ENCODE data around the gene ARID3C. TPM values are rescaled to one million over a fixed set of nuclear protein-coding genes. Genes with fewer than 3 reads are reported as not detected.

The ARID3C gene
- total RNA-seq, 1 experiment from 2014 or later, result 0.42 TPM

GRCh38 chr9:34587271-34587670 is 41.6 kb downstream of the ARID3C start (continued):
- TF ChIP-seq, protein P1, sequence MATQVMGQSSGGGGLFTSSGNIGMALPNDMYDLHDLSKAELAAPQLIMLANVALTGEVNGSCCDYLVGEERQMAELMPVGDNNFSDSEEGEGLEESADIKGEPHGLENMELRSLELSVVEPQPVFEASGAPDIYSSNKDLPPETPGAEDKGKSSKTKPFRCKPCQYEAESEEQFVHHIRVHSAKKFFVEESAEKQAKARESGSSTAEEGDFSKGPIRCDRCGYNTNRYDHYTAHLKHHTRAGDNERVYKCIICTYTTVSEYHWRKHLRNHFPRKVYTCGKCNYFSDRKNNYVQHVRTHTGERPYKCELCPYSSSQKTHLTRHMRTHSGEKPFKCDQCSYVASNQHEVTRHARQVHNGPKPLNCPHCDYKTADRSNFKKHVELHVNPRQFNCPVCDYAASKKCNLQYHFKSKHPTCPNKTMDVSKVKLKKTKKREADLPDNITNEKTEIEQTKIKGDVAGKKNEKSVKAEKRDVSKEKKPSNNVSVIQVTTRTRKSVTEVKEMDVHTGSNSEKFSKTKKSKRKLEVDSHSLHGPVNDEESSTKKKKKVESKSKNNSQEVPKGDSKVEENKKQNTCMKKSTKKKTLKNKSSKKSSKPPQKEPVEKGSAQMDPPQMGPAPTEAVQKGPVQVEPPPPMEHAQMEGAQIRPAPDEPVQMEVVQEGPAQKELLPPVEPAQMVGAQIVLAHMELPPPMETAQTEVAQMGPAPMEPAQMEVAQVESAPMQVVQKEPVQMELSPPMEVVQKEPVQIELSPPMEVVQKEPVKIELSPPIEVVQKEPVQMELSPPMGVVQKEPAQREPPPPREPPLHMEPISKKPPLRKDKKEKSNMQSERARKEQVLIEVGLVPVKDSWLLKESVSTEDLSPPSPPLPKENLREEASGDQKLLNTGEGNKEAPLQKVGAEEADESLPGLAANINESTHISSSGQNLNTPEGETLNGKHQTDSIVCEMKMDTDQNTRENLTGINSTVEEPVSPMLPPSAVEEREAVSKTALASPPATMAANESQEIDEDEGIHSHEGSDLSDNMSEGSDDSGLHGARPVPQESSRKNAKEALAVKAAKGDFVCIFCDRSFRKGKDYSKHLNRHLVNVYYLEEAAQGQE (IDR thresholded peaks at IDR 0.05; ENCODE audit: low read depth), result no peak

DNA sequence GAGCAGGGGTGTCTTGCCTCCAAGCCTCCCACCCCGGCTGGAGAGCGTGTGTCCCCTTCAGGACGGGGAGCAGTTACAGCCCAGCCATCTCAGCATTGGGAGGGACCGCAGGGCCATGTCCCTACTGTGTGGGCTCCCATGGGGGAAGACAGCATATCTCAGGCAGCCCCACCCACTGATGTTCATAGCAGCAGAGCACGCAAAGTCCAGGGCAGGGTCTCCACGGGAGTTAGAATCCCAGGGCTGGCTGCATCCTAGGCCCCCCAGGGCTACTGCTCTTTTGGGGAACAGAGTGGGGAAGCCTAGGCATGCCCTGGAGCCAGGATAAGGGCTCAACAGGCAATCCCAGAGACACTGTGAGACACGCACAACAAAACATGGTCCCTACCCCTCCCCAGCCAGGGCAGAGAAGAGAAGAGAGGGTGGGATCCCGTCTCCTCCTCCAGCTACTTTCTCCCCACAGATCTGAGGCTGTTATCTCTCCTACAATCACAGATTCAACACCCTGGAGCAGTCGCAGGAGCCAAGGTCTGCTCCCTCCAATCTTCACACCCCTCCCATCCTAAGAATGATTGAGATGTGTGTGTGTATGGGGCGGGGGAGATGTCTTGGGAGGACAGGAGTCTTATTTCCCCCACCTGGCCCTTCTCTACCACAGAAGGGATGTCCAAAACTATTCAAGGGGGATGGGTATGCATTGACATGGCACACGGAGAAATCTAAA is 42.8 kb downstream of the ARID3C start:
- TF ChIP-seq ZFX (IDR thresholded peaks at IDR 0.05) (no peak), YY1 (IDR thresholded peaks at IDR 0.05; ENCODE audit: extremely low read depth, insufficient replicate concordance, low read depth, low read length) (no peak), ATF3 (IDR thresholded peaks at IDR 0.05) (no peak), EGR1 (IDR thresholded peaks at IDR 0.05; ENCODE audit: low read depth) (no peak), EZH2phosphoT487 (IDR thresholded peaks at IDR 0.05; ENCODE audit: borderline replicate concordance) (no peak), CTCF (IDR thresholded peaks at IDR 0.05 in 2 of 3, conservative IDR thresholded peaks at IDR 0.05 in 1 of 3; ENCODE audit: borderline replicate concordance in 1 of 3, insufficient read depth in 1 of 3, low read depth in 2 of 3, low read length in 2 of 3) (no peak), EZH2 (IDR thresholded peaks at IDR 0.05) (no peak), SRF (IDR thresholded peaks at IDR 0.05; ENCODE audit: low read depth) (no peak), TCF7L2 (IDR thresholded peaks at IDR 0.05; ENCODE audit: borderline replicate concordance, extremely low read depth, insufficient read depth, insufficient read length) (no peak), SP1 (IDR thresholded peaks at IDR 0.05; ENCODE audit: low read depth) (no peak), CBX3 (IDR thresholded peaks at IDR 0.05; ENCODE audit: low read depth) (no peak), CEBPB (IDR thresholded peaks at IDR 0.05; ENCODE audit: low read depth) (no peak)
- TF ChIP-seq, protein P2, sequence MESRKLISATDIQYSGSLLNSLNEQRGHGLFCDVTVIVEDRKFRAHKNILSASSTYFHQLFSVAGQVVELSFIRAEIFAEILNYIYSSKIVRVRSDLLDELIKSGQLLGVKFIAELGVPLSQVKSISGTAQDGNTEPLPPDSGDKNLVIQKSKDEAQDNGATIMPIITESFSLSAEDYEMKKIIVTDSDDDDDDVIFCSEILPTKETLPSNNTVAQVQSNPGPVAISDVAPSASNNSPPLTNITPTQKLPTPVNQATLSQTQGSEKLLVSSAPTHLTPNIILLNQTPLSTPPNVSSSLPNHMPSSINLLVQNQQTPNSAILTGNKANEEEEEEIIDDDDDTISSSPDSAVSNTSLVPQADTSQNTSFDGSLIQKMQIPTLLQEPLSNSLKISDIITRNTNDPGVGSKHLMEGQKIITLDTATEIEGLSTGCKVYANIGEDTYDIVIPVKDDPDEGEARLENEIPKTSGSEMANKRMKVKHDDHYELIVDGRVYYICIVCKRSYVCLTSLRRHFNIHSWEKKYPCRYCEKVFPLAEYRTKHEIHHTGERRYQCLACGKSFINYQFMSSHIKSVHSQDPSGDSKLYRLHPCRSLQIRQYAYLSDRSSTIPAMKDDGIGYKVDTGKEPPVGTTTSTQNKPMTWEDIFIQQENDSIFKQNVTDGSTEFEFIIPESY (IDR thresholded peaks at IDR 0.05; ENCODE audit: extremely low read depth, insufficient replicate concordance, low read length), result no peak
- intact Hi-C loops (cut with micrococcal nuclease), result no loop called here
- no peak for DNase-seq (ENCODE audit: low read depth, low spot score)
- Histone ChIP-seq H3K36me3 (ENCODE audit: control insufficient read depth in 1 of 2, insufficient read depth in 2 of 2, low read length in 2 of 2) (no peaks in the 10 kb centered on the region), H3K9me2 (ENCODE audit: insufficient read depth) (no peaks in the 10 kb centered on the region), H3K4me2 (ENCODE audit: low read length) (no peak overlapping the region), H2AFZ (ENCODE audit: low read depth, low read length, poor library complexity, severe bottlenecking) (no peak overlapping the region), H3K4me3 (replicated peaks in 1 of 2; ENCODE audit: low read depth in 1 of 2, low read length in 2 of 2) (no peak overlapping the region), H3K9me3 (ENCODE audit: control insufficient read depth in 1 of 2, insufficient read depth in 1 of 2, low read depth in 1 of 2, low read length in 2 of 2) (no peaks in the 10 kb centered on the region), H3K27ac (ENCODE audit: low read depth, low read length) (no peak overlapping the region), H3K27me3 (ENCODE audit: insufficient read depth, low read length) (peaks cover 13% of the 10 kb centered on the region; the same call in 1 of the 2 replicates), H3K4me1 (ENCODE audit: control insufficient read depth in 1 of 2, insufficient read depth in 2 of 2, low read length in 2 of 2) (no peaks in the 10 kb centered on the region), H3K79me2 (ENCODE audit: insufficient read depth, low read length) (no peaks in the 10 kb centered on the region), H4K20me1 (ENCODE audit: insufficient read depth) (no peaks in the 10 kb centered on the region), H3K9ac (ENCODE audit: low read length) (no peak overlapping the region)
- POLR2A ChIA-PET, result no interaction called here
- CTCF ChIA-PET, result no interaction called here
- RAD21 ChIA-PET (ENCODE audit: low non-redundant PET in 1 of 2, low total read pairs in 2 of 2, uncharacterized antibody in 2 of 2, unreplicated experiment in 2 of 2), result no interaction called here
- ATAC-seq, result no peak
- BruUV-seq (replicated peaks), result no TSS peak

All from HCT116 (cell line).